H1 (cell line): ENCODE results near the gene CREBBP.

ENCODE experiments used
- CREB1 ChIP-seq: IDR thresholded peaks from 2 replicates; pipeline ENCODE4 v1.6.1; 2012; ENCODE audit warnings: inconsistent platforms
- EZH2 ChIP-seq: fragments of 200-600 bp; sonication (generic); IDR thresholded peaks from 2 replicates; pipeline ENCODE4 v1.7.1; 2012; ENCODE audit warnings: low read depth, mild to moderate bottlenecking, moderate library complexity, low read length, inconsistent platforms; ENCODE audit not compliant: severe bottlenecking
- PHF8 ChIP-seq: fragments of 200-600 bp; sonication (generic); conservative IDR thresholded peaks from 2 replicates; pipeline ENCODE4 v1.7.1; 2012; ENCODE audit warnings: low read depth, mild to moderate bottlenecking, inconsistent platforms, low read length, moderate library complexity
- POLR2AphosphoS5 ChIP-seq: IDR thresholded peaks from 2 replicates; pipeline ENCODE4 v1.6.1; 2011; ENCODE audit warnings: low read depth, low read length
- SRF ChIP-seq: IDR thresholded peaks from 2 replicates; pipeline ENCODE4 v1.6.1; 2011; ENCODE audit warnings: mild to moderate bottlenecking, low read depth, low read length, moderate library complexity
- TF ChIP-seq, protein P1 (sequence below), 3 experiments: IDR thresholded peaks; 1 replicate in 2 of 3; 2 replicates in 1 of 3; pipeline versions ENCODE4 v1.5.1 to v1.6.1; 2011; ENCODE audit warnings: low read length in 3 of 3, mild to moderate bottlenecking in 3 of 3, inconsistent platforms in 2 of 3, low read depth in 1 of 3, moderate library complexity in 1 of 3; ENCODE audit not compliant: insufficient read depth in 1 of 3; ENCODE audit errors: control extremely low read depth in 1 of 3
- TF ChIP-seq, protein P2 (sequence below): IDR thresholded peaks from 2 replicates; pipeline ENCODE4 v1.6.1; 2012; ENCODE audit warnings: inconsistent platforms
- TF ChIP-seq, protein P3 (sequence below): IDR thresholded peaks from 2 replicates; pipeline ENCODE4 v1.6.1; 2011; ENCODE audit warnings: low read depth, mild to moderate bottlenecking, low read length; ENCODE audit not compliant: insufficient read depth

DNA sequence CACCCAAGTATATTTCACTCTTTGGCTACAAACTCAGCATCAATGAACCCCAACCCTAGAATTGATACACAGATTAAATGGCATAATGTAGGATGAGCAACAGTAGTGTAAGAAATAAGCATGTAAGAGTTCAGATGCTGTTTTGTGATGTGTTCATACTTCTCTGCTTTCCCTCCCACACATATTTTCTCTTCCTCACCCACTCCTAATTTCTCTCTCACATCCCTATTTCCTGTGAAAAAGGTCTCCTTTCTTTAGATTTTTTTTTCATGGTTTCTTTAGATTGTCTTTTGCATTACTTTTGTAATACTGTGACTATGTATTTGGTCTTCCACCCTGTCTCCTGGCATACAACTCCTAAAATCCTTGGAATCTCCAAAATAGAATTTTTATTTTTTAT is 21.7 kb downstream of the CREBBP start:
- TF ChIP-seq POLR2AphosphoS5 = no peak
- TF ChIP-seq, protein P1, sequence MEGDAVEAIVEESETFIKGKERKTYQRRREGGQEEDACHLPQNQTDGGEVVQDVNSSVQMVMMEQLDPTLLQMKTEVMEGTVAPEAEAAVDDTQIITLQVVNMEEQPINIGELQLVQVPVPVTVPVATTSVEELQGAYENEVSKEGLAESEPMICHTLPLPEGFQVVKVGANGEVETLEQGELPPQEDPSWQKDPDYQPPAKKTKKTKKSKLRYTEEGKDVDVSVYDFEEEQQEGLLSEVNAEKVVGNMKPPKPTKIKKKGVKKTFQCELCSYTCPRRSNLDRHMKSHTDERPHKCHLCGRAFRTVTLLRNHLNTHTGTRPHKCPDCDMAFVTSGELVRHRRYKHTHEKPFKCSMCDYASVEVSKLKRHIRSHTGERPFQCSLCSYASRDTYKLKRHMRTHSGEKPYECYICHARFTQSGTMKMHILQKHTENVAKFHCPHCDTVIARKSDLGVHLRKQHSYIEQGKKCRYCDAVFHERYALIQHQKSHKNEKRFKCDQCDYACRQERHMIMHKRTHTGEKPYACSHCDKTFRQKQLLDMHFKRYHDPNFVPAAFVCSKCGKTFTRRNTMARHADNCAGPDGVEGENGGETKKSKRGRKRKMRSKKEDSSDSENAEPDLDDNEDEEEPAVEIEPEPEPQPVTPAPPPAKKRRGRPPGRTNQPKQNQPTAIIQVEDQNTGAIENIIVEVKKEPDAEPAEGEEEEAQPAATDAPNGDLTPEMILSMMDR (IDR thresholded peaks at IDR 0.05; ENCODE audit: control extremely low read depth in 1 of 3, insufficient read depth in 1 of 3, low read depth in 1 of 3, low read length in 3 of 3) = no peak
- TF ChIP-seq, protein P2, sequence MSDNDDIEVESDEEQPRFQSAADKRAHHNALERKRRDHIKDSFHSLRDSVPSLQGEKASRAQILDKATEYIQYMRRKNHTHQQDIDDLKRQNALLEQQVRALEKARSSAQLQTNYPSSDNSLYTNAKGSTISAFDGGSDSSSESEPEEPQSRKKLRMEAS = no peak
- TF ChIP-seq, protein P3, sequence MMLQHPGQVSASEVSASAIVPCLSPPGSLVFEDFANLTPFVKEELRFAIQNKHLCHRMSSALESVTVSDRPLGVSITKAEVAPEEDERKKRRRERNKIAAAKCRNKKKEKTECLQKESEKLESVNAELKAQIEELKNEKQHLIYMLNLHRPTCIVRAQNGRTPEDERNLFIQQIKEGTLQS = no peak
- no peak for TF ChIP-seq EZH2
- TF ChIP-seq SRF = no peak
- TF ChIP-seq PHF8 = no peak
- TF ChIP-seq CREB1 = no peak
